ENCODE results near the gene SLC35G3.
"Not testable (repeated sequence)": the region's sequence is repeated elsewhere in the genome, so short reads cannot be mapped to it uniquely, and the experiment has no call there.

SLC35G3 gene

GRCh38 chr17:35162755-35163154, 31.4 kb downstream of the SLC35G3 start:
- no peak for DNase-seq

GRCh38 chr17:35161281-35161761, 32.9 kb downstream of the SLC35G3 start:
- peak; percentile 67 for DNase-seq

- DNase-seq = peak; percentile 51
These were observed 33.6 kb downstream of the SLC35G3 start for GRCh38 chr17:35160354-35161201.

- DNase-seq = no peak
These were observed 34.3 kb downstream of the SLC35G3 start for GRCh38 chr17:35159940-35160339.

GRCh38 chr17:35155246-35155645, 38.9 kb downstream of the SLC35G3 start:
- no peak for DNase-seq

- no peak for DNase-seq
These were observed 39.7 kb downstream of the SLC35G3 start for GRCh38 chr17:35154196-35155165.

- DNase-seq = no peak
These were observed 41.6 kb downstream of the SLC35G3 start for GRCh38 chr17:35152421-35153140.

GRCh38 chr17:35151080-35151479, 43.1 kb downstream of the SLC35G3 start:
- not testable (repeated sequence) for DNase-seq

- DNase-seq = no peak
These were observed 44.3 kb downstream of the SLC35G3 start for GRCh38 chr17:35149941-35150340.

GRCh38 chr17:35148144-35148543, 46.0 kb downstream of the SLC35G3 start:
- DNase-seq = no peak

- DNase-seq = no peak
These were observed 46.8 kb downstream of the SLC35G3 start, which contains the start of gene UNC45B for GRCh38 chr17:35147375-35147905. TSS of gene UNC45B (plus strand) at chr17:35147817. CDS start at chr17:35148264, 447 bp downstream.

- no peak for DNase-seq
These were observed 47.9 kb downstream of the SLC35G3 start for GRCh38 chr17:35146214-35146833.

- DNase-seq = no peak
These were observed 49.4 kb downstream of the SLC35G3 start for GRCh38 chr17:35144840-35145239.
